Measurements from ENCODE around the gene MYO9A. TPM values are rescaled to one million over a fixed set of nuclear protein-coding genes. Genes with fewer than 3 reads are reported as not detected.

Gene MYO9A
- total RNA-seq, 4 donors from 2014 or later: 71.1 to 96.8 (median 80.8) TPM

DNA sequence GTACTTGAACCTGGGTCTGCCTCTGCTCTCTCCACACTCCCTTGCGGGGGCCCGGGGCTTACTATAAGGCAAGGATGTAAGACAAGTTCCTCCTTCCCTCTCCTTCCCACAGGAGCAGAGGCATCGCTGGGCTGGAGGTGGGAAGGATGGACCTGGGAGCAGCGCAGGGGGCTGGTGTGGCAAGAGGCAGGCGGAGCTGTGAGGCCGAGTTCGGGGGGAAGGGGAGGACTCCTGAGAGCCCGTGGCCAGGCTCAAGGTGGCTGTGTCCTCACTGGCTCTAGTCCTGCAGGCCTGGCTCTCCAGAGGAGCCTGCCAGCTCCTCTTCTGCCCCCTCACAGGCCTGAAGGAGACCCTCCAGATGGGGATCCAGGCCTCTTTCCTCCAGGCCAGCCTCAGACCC lies 308.6 kb downstream of the MYO9A start:
- 91% methylated on average over 7 of the region's 8 CpGs for WGBS
- TF ChIP-seq EP300 (IDR thresholded peaks at IDR 0.05) (no peak), POLR2A (IDR thresholded peaks at IDR 0.05; ENCODE audit: low read depth) (no peak), POLR2AphosphoS5 (IDR thresholded peaks at IDR 0.05) (no peak)
- TF ChIP-seq, protein P1, sequence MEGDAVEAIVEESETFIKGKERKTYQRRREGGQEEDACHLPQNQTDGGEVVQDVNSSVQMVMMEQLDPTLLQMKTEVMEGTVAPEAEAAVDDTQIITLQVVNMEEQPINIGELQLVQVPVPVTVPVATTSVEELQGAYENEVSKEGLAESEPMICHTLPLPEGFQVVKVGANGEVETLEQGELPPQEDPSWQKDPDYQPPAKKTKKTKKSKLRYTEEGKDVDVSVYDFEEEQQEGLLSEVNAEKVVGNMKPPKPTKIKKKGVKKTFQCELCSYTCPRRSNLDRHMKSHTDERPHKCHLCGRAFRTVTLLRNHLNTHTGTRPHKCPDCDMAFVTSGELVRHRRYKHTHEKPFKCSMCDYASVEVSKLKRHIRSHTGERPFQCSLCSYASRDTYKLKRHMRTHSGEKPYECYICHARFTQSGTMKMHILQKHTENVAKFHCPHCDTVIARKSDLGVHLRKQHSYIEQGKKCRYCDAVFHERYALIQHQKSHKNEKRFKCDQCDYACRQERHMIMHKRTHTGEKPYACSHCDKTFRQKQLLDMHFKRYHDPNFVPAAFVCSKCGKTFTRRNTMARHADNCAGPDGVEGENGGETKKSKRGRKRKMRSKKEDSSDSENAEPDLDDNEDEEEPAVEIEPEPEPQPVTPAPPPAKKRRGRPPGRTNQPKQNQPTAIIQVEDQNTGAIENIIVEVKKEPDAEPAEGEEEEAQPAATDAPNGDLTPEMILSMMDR (IDR thresholded peaks at IDR 0.05): no peak
- DNase-seq (ENCODE audit: extremely low spot score): no peak
- H3K4me1 ChIP-seq: peaks cover 0 to 14% (median 4%) of the 10 kb centered on the region in 4 donors
- no peak overlapping the region for H3K4me3 ChIP-seq
- H3K27ac ChIP-seq (replicated peaks in 1 of 4): no peak overlapping the region
- no peaks in the 10 kb centered on the region for H3K36me3 ChIP-seq
- H3K27me3 ChIP-seq: no peaks in the 10 kb centered on the region
- intact Hi-C loops (cut with DNase I): no loop called here
- no peaks in the 10 kb centered on the region for H3K9me3 ChIP-seq

DNA sequence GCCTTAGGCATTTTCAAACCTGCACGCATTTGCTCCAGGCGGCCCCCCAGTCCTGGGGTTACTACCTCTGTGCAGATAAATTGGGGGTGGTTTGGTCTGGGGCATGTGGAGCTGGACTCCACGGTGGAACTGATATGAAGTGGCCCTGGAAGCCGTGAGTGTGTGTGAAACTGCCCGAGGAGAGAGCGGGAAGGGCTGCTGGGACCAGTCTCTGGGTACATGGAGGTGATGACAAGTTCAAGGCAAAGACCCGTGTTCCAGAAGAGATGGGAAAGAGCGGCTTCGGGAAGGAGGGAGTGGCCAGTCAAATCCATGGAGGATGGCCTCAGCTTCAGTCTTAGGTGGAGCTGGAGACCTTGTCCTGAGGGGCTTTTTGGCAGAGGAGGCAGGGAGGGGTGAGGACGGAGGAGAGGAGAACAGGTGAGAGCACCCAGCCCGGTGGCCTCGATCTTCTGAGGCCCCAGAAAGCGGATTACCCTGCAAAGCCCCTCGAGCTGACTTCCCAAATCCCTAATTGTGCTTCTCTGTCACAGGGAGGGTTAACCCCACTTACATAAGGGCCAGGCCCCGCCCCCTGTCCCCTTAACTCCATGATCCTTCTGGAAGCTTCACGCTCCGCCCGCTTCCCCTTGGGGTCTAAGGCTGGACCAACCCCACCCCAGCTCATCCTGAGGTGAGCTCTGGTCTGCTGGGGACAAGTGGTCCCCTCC lies 309.5 kb downstream of the MYO9A start:
- no peaks in the 10 kb centered on the region for H3K27me3 ChIP-seq
- TF ChIP-seq, protein P1 (IDR thresholded peaks at IDR 0.05): no peak
- TF ChIP-seq POLR2A (IDR thresholded peaks at IDR 0.05; ENCODE audit: low read depth): no peak
- no peak for TF ChIP-seq EP300 (IDR thresholded peaks at IDR 0.05)
- no peak for TF ChIP-seq POLR2AphosphoS5 (IDR thresholded peaks at IDR 0.05)
- H3K4me3 ChIP-seq: no peak overlapping the region
- intact Hi-C loops (cut with DNase I): no loop called here
- H3K9me3 ChIP-seq: no peaks in the 10 kb centered on the region
- no peak for DNase-seq (ENCODE audit: extremely low spot score)
- H3K27ac ChIP-seq (replicated peaks in 1 of 4): no peak overlapping the region
- peaks cover 0 to 14% (median 4%) of the 10 kb centered on the region in 4 donors for H3K4me1 ChIP-seq
- 90% methylated on average over 14 of the region's 18 CpGs for WGBS
- no peaks in the 10 kb centered on the region for H3K36me3 ChIP-seq

DNA sequence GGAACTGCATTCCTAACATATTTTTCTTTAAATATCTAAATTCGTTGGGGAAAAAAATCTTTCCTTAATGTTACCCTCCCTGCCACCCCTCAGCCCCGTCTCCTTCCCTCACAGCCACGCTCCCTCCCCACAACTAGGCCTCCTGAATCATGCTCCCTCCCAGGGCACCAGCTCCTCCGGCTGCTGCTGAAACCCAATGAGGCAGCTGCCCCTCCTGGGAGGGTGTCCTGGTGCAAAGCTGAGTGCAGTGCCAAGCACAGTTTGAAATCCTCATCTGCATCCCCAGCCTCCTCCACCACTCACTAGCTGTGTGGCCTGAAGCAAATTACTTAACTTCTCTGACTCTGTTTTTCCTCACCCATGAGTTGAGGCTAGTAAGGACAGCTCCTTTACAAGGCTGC lies 310.3 kb downstream of the MYO9A start:
- no peak for TF ChIP-seq POLR2AphosphoS5 (IDR thresholded peaks at IDR 0.05)
- no peak for TF ChIP-seq EP300 (IDR thresholded peaks at IDR 0.05)
- no peak for TF ChIP-seq POLR2A (IDR thresholded peaks at IDR 0.05; ENCODE audit: low read depth)
- TF ChIP-seq, protein P1 (IDR thresholded peaks at IDR 0.05): no peak
- 65% methylated on average over 4 of the region's 4 CpGs for WGBS
- Histone ChIP-seq H3K27ac (replicated peaks in 1 of 4) (no peak overlapping the region), H3K36me3 (no peaks in the 10 kb centered on the region), H3K9me3 (no peaks in the 10 kb centered on the region), H3K27me3 (peaks cover 0 to 2% (median 0%) of the 10 kb centered on the region in 4 donors), H3K4me1 (peaks cover 0 to 10% (median 4%) of the 10 kb centered on the region in 4 donors), H3K4me3 (no peak overlapping the region)
- intact Hi-C loops (cut with DNase I): no loop called here
- DNase-seq (ENCODE audit: extremely low spot score): no peak

GRCh38 chr15:71807125-71807629 lies 310.8 kb downstream of the MYO9A start:
- intact Hi-C loops (cut with DNase I): no loop called here
- TF ChIP-seq POLR2AphosphoS5 (IDR thresholded peaks at IDR 0.05) (no peak), EP300 (IDR thresholded peaks at IDR 0.05) (no peak), POLR2A (IDR thresholded peaks at IDR 0.05; ENCODE audit: low read depth) (no peak)
- TF ChIP-seq, protein P1 (IDR thresholded peaks at IDR 0.05): no peak
- no peak overlapping the region for H3K4me3 ChIP-seq
- H3K27ac ChIP-seq (replicated peaks in 1 of 4): no peak overlapping the region
- peaks cover 0 to 10% (median 4%) of the 10 kb centered on the region in 4 donors for H3K4me1 ChIP-seq
- H3K36me3 ChIP-seq: no peaks in the 10 kb centered on the region
- H3K27me3 ChIP-seq: peaks cover 0 to 8% (median 0%) of the 10 kb centered on the region in 4 donors
- no peak for DNase-seq (ENCODE audit: extremely low spot score)
- 86% methylated on average over 15 of the region's 15 CpGs for WGBS
- no peaks in the 10 kb centered on the region for H3K9me3 ChIP-seq
